IMR-90 (cell line): ENCODE measurements around the gene TMEFF1. TPM values are rescaled to one million over a fixed set of nuclear protein-coding genes. Genes with fewer than 3 reads are reported as not detected.

ENCODE experiments used
- ATAC-seq: fragments of 200-7000 bp; cut with Tn5 transposase; 2 replicates; pipeline ENCODE4 v1.9.1; 2020; ENCODE audit warnings: low read depth, mild to moderate bottlenecking, moderate library complexity
- BruUV-seq: library from RNA; stranded (reverse); fragments of 400-500 nt; replicated peaks from 2 replicates; lab custom pipeline; 2021; lab: Mats Ljungman, UMichigan
- CTCF ChIA-PET: fragments of 300-600 bp; formaldehyde crosslinking; extraction: SDS; loops from one replicate; lab custom pipeline; 2021; ENCODE audit warnings: antibody characterized with exemption; lab: Yijun Ruan, JAX
- POLR2A ChIA-PET: fragments of 300-600 bp; sonication (Branson Sonifier 250); formaldehyde crosslinking; loops from one replicate; lab custom pipeline; 2022; ENCODE audit warnings: antibody characterized with exemption; ENCODE audit not compliant: unreplicated experiment; lab: Charles Lee
- DNase-seq: peaks from one replicate; pipeline ENCODE4 v3.0.0; 2013
- H2AFZ ChIP-seq: replicated peaks from 2 replicates; pipeline ENCODE3; 2013; ENCODE audit warnings: low read length, mild to moderate bottlenecking; ENCODE audit not compliant: poor library complexity
- H2AK5ac ChIP-seq: 2 replicates; pipeline ENCODE4 v1.6.1; 2013; ENCODE audit warnings: low read depth, low read length, inconsistent platforms
- H2AK9ac ChIP-seq: replicated peaks from 2 replicates; pipeline ENCODE3; 2013; ENCODE audit warnings: mild to moderate bottlenecking, low read depth, low read length, moderate library complexity; ENCODE audit not compliant: poor library complexity
- H2BK120ac ChIP-seq: 2 replicates; pipeline ENCODE4 v1.6.1; 2013; ENCODE audit warnings: low read depth, low read length, inconsistent platforms
- H2BK15ac ChIP-seq: 3 replicates; pipeline ENCODE4 v1.6.1; 2013; ENCODE audit warnings: low read depth, low read length, inconsistent platforms
- H2BK20ac ChIP-seq: 2 replicates; pipeline ENCODE4 v1.6.1; 2013; ENCODE audit warnings: low read depth, mild to moderate bottlenecking, inconsistent platforms, low read length, moderate library complexity
- H2BK5ac ChIP-seq: 2 replicates; pipeline ENCODE4 v1.6.1; 2013; ENCODE audit warnings: mild to moderate bottlenecking, low read depth, low read length, inconsistent platforms; ENCODE audit not compliant: poor library complexity, severe bottlenecking
- H3K14ac ChIP-seq: replicated peaks from 2 replicates; pipeline ENCODE4 v1.6.1; 2013; ENCODE audit warnings: low read depth, low read length, inconsistent platforms
- H3K18ac ChIP-seq: 2 replicates; pipeline ENCODE4 v1.6.1; 2013; ENCODE audit warnings: low read depth, low read length, control low read depth
- H3K23ac ChIP-seq: 2 replicates; pipeline ENCODE4 v1.6.1; 2013; ENCODE audit warnings: low read depth, low read length, inconsistent platforms
- H3K27ac ChIP-seq: 2 replicates; pipeline ENCODE4 v1.5.1; 2013; ENCODE audit warnings: mild to moderate bottlenecking, control low read depth, low read length; ENCODE audit not compliant: insufficient read depth
- H3K27me3 ChIP-seq: 2 replicates; pipeline ENCODE4 v1.6.1; 2013; ENCODE audit warnings: low read length; ENCODE audit not compliant: control insufficient read depth, insufficient read depth
- H3K36me3 ChIP-seq: 2 replicates; pipeline ENCODE4 v1.6.1; 2013; ENCODE audit warnings: low read length, mixed read lengths; ENCODE audit not compliant: control insufficient read depth, insufficient read depth
- H3K4ac ChIP-seq: 2 replicates; pipeline ENCODE4 v1.6.1; 2013; ENCODE audit warnings: low read depth, low read length, inconsistent platforms
- H3K4me1 ChIP-seq: 2 replicates; pipeline ENCODE4 v1.6.1; 2013; ENCODE audit warnings: low read length, mixed read lengths; ENCODE audit not compliant: control insufficient read depth, insufficient read depth
- H3K4me2 ChIP-seq: 2 replicates; pipeline ENCODE4 v1.6.1; 2013; ENCODE audit warnings: low read depth, mild to moderate bottlenecking, control low read depth, low read length, moderate library complexity
- H3K4me3 ChIP-seq: 2 replicates; pipeline ENCODE4 v1.5.1; 2013; ENCODE audit warnings: low read depth, mild to moderate bottlenecking, control low read depth, low read length, moderate library complexity; ENCODE audit not compliant: insufficient read depth
- H3K56ac ChIP-seq: 2 replicates; pipeline ENCODE4 v1.6.1; 2013; ENCODE audit warnings: low read length, inconsistent platforms; ENCODE audit not compliant: insufficient read depth; ENCODE audit errors: extremely low read depth
- H3K79me1 ChIP-seq, 2 experiments: 2 replicates each; pipeline ENCODE4 v1.6.1; 2013; ENCODE audit warnings: low read length in 2 of 2, inconsistent platforms in 1 of 2, low read depth in 1 of 2
- H3K9ac ChIP-seq: 2 replicates; pipeline ENCODE4 v1.6.1; 2013; ENCODE audit warnings: low read depth, low read length, control low read depth
- H3K9me1 ChIP-seq: 2 replicates; pipeline ENCODE4 v1.6.1; 2013; ENCODE audit warnings: low read length, inconsistent platforms; ENCODE audit not compliant: insufficient read depth
- H3K9me3 ChIP-seq: 2 replicates; pipeline ENCODE4 v1.6.1; 2013; ENCODE audit warnings: low read length; ENCODE audit not compliant: control insufficient read depth, insufficient read depth
- H4K20me1 ChIP-seq: 2 replicates; pipeline ENCODE4 v1.6.1; 2013; ENCODE audit warnings: low read length, inconsistent platforms; ENCODE audit not compliant: insufficient read depth
- H4K5ac ChIP-seq: 2 replicates; pipeline ENCODE4 v1.6.1; 2013; ENCODE audit warnings: mild to moderate bottlenecking, low read depth, low read length, control low read depth
- H4K8ac ChIP-seq, 2 experiments: 2 replicates each; pipeline ENCODE4 v1.6.1; 2013; ENCODE audit warnings: low read depth in 2 of 2, low read length in 2 of 2, control low read depth in 1 of 2, inconsistent platforms in 1 of 2
- H4K91ac ChIP-seq: 2 replicates; pipeline ENCODE4 v1.6.1; 2013; ENCODE audit warnings: low read depth, low read length, inconsistent platforms; ENCODE audit not compliant: insufficient read depth
- BHLHE40 ChIP-seq: fragments of 150-350 bp; IDR thresholded peaks from 2 replicates; pipeline ENCODE4 v1.6.1; 2016; ENCODE audit warnings: mild to moderate bottlenecking, low read depth, low read length
- CEBPB ChIP-seq: IDR thresholded peaks from 2 replicates; pipeline ENCODE4 v1.6.1; 2012; ENCODE audit warnings: low read depth, low read length, improper control_type of control experiment
- CHD1 ChIP-seq: IDR thresholded peaks from 2 replicates; pipeline ENCODE4 v1.6.1; 2012; ENCODE audit warnings: low read depth, low read length, improper control_type of control experiment
- CTCF ChIP-seq: conservative IDR thresholded peaks from 2 replicates; pipeline ENCODE4 v1.5.1; 2012; ENCODE audit warnings: mild to moderate bottlenecking, low read depth, low read length, improper control_type of control experiment
- ELK1 ChIP-seq: fragments of 150-350 bp; IDR thresholded peaks from 2 replicates; pipeline ENCODE4 v1.6.1; 2016; ENCODE audit warnings: low read depth, mild to moderate bottlenecking, low read length, moderate library complexity, borderline replicate concordance
- FOS ChIP-seq: fragments of 150-350 bp; IDR thresholded peaks from 2 replicates; pipeline ENCODE4 v1.6.1; 2016; ENCODE audit warnings: low read depth, low read length
- MAFK ChIP-seq: IDR thresholded peaks from 2 replicates; pipeline ENCODE4 v1.6.1; 2012; ENCODE audit warnings: low read depth, low read length, improper control_type of control experiment
- NFE2L2 ChIP-seq: fragments of 150-350 bp; IDR thresholded peaks from 2 replicates; pipeline ENCODE4 v1.6.1; 2016; ENCODE audit warnings: low read depth, mild to moderate bottlenecking, low read length
- POLR2A ChIP-seq: IDR thresholded peaks from 2 replicates; pipeline ENCODE4 v1.6.1; 2012; ENCODE audit warnings: mild to moderate bottlenecking, low read depth, low read length
- RFX5 ChIP-seq: IDR thresholded peaks from 2 replicates; pipeline ENCODE4 v1.8.0; 2012; ENCODE audit warnings: low read depth, mild to moderate bottlenecking, low read length, moderate library complexity
- USF2 ChIP-seq: fragments of 150-350 bp; IDR thresholded peaks from 2 replicates; pipeline ENCODE4 v1.6.1; 2017; ENCODE audit warnings: mild to moderate bottlenecking, antibody characterized with exemption, low read length, low read depth
- WGBS, 2 experiments: methylation state at CpG; one replicate each; pipeline versions ENCODE4 v1.1.5 to v1.1.7; 2013; ENCODE audit warnings: missing lambda C conversion rate in 2 of 2; ENCODE audit not compliant: insufficient read length in 1 of 2; ENCODE audit errors: extremely low coverage in 2 of 2; 5-methylcytosine and 5-hydroxymethylcytosine counted together
- dilution Hi-C: fragments of 300-500 bp; cut with HindIII; formaldehyde crosslinking; loops from one replicate; pipeline ENCODE4 v1.14.3; 2018; ENCODE audit warnings: low sequenced_read_pairs; ENCODE audit not compliant: unreplicated experiment
- in situ Hi-C: fragments of 300-500 bp; cut with MboI; formaldehyde crosslinking; loops from 3 replicates; pipeline ENCODE4 v1.14.3; 2019; ENCODE audit warnings: low sequenced_read_pairs, inconsistent platforms, mixed read lengths
- intact Hi-C: fragments of 100-400 bp; cut with micrococcal nuclease; formaldehyde crosslinking; loops from 2 replicates; pipeline ENCODE4 v1.10.0; 2022
- polyA plus RNA-seq, 3 experiments: library from polyadenylated mRNA; depleted of rRNA; stranded (reverse); fragments of >200 nt; gene quantifications; 2 replicates each; pipeline ENCODE4 v1.2.3, GENCODE V29; 2012; ENCODE audit warnings: low replicate concordance in 1 of 3
- total RNA-seq: library from RNA; depleted of rRNA; stranded (reverse); fragments of >200 nt; gene quantifications from 2 replicates; pipeline ENCODE4 v1.2.3, GENCODE V29; 2012

The TMEFF1 gene
- total and polyA plus RNA-seq, 2 of the 4 experiments (the other 2 are of a cell fraction), result 0.62 to 0.90 TPM

GRCh38 chr9:100577776-100578448, 105.0 kb downstream of the TMEFF1 start, which contains the start of gene CAVIN4 (continued):
- no peak for TF ChIP-seq USF2
- 0 out of 2 replicates have a peak, but pooled peaks have one; percentile 5 for TF ChIP-seq FOS
- TF ChIP-seq MAFK, result no peak

- no peak overlapping the region for H3K18ac ChIP-seq
- H2AK9ac ChIP-seq, result no peak overlapping the region
- no peak overlapping the region; the same call in 1 of the 2 replicates for H4K5ac ChIP-seq
- no peaks in the 10 kb centered on the region for H3K27me3 ChIP-seq
- H2AK5ac ChIP-seq, result no peak overlapping the region
- H3K4me2 ChIP-seq, result no peak overlapping the region
- H3K79me1 ChIP-seq, result peaks cover 4 to 7% of the 10 kb centered on the region in 2 experiments; a peak in 3 of 4 replicates
- no peak overlapping the region for H2BK120ac ChIP-seq
- no peak for DNase-seq
- H2BK5ac ChIP-seq, result no peak overlapping the region
- BruUV-seq, result no TSS peak
- H3K14ac ChIP-seq, result no peak overlapping the region
- no peaks in the 10 kb centered on the region for H4K20me1 ChIP-seq
- no peaks in the 10 kb centered on the region for H3K36me3 ChIP-seq
- H3K27ac ChIP-seq, result no peak overlapping the region
- H3K4me3 ChIP-seq, result no peak overlapping the region
- POLR2A ChIA-PET, result no interaction called here
- no peak overlapping the region for H3K56ac ChIP-seq
- H2BK20ac ChIP-seq, result no peak overlapping the region
- no peak overlapping the region for H3K4ac ChIP-seq
- intact Hi-C loops (no loop called here), dilution Hi-C loops (no loop called here), in situ Hi-C loops (loop anchor here (25.0 kb wide), 2 partner anchors 541 to 1391 kb away; no protein-coding TSS in a partner anchor)
- no peak overlapping the region for H3K9ac ChIP-seq
- H4K8ac ChIP-seq, result no peak overlapping the region
- H3K4me1 ChIP-seq, result peaks cover 13% of the 10 kb centered on the region
- WGBS, 2 experiments, result no CpG with 5 or more reads among the region's 1 CpG
- H3K9me1 ChIP-seq, result peaks cover 14% of the 10 kb centered on the region; the same call in 1 of the 2 replicates
- H3K9me3 ChIP-seq, result no peaks in the 10 kb centered on the region
- H2BK15ac ChIP-seq, result no peak overlapping the region
- CTCF ChIA-PET, result no interaction called here
- no peak overlapping the region for H4K91ac ChIP-seq
- ATAC-seq, result no peak
- no peak overlapping the region for H2AFZ ChIP-seq
- H3K23ac ChIP-seq, result no peak overlapping the region
- TF ChIP-seq RFX5 (no peak), CEBPB (no peak), USF2 (no peak), MAFK (no peak), NFE2L2 (no peak), BHLHE40 (no peak), FOS (no peak), CTCF (no peak), POLR2A (no peak), CHD1 (no peak), ELK1 (no peak)
Measured at GRCh38 chr9:100578610-100579009, 105.7 kb downstream of the TMEFF1 start.
